Measurements from ENCODE around the gene RAD51B. TPM values are rescaled to one million over a fixed set of nuclear protein-coding genes. Genes with fewer than 3 reads are reported as not detected.

Gene RAD51B
- total RNA-seq, 1 experiment from 2014 or later, result 13.3 TPM

DNA sequence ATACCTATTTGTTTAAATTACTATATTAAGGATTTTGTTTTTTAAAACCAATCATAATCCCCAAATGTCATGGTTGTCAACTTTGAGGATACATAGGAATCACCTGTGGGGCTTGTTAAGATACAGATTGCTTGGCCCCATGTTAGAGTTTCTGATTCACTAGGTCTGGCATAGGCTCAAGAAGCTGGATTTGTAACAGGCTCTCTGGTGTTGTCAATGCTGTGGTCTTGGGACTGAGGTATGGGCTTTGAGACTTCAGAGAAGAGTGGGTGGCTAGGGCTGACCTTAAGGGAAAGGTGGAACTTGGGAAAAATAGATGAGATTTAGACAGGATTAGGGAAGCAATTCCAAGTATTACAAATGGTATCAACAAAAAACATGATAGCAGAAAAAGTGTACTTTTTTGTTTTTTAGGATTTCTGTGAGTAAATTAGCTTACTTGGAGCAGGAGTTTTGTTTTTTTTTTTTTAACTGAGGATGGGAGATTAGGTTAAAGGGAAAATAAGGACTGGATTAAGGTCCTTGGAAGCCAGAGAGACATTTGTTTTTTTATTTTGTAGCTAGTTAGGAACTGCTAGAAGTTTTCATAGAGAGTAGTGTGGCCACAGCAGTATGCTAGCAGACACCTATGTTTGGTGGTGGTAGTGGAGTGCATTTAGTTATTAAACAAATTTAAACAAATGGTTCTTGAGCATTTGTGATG lies 88.6 kb downstream of the RAD51B start:
- peak in 1 of 2 experiments; percentile 15 for DNase-seq
- H3K27ac ChIP-seq, result no peak overlapping the region
- no peak overlapping the region for H3K4me3 ChIP-seq

GRCh38 chr14:67911562-67911961 lies 92.0 kb downstream of the RAD51B start:
- Histone ChIP-seq H3K4me3 (no peak overlapping the region), H3K4me1 (no peaks in the 10 kb centered on the region), H3K27me3 (no peaks in the 10 kb centered on the region), H3K36me3 (no peaks in the 10 kb centered on the region), H3K27ac (no peak overlapping the region), H3K9me3 (replicated peaks) (no peaks in the 10 kb centered on the region)
- DNase-seq, result no peak

More for the DNA sequence above, 88.6 kb downstream of the RAD51B start:
- Histone ChIP-seq H3K36me3 (no peaks in the 10 kb centered on the region), H3K27me3 (no peaks in the 10 kb centered on the region), H3K9me3 (replicated peaks) (no peaks in the 10 kb centered on the region), H3K4me1 (no peaks in the 10 kb centered on the region)

- Histone ChIP-seq H3K4me1 (peaks cover 7% of the 10 kb centered on the region; the same call in 1 of the 2 replicates), H3K4me3 (no peak overlapping the region), H3K9me3 (replicated peaks) (no peaks in the 10 kb centered on the region), H3K27me3 (no peaks in the 10 kb centered on the region), H3K36me3 (no peaks in the 10 kb centered on the region), H3K27ac (no peak overlapping the region)
- no peak for DNase-seq
These were observed 96.9 kb downstream of the RAD51B start for GRCh38 chr14:67916430-67916829.

- H3K9me3 ChIP-seq (replicated peaks), result no peaks in the 10 kb centered on the region
- DNase-seq, result no peak
- H3K27me3 ChIP-seq, result no peaks in the 10 kb centered on the region
- no peak overlapping the region for H3K4me3 ChIP-seq
- H3K36me3 ChIP-seq, result no peaks in the 10 kb centered on the region
- no peak overlapping the region for H3K27ac ChIP-seq
- peaks cover 7% of the 10 kb centered on the region; the same call in 1 of the 2 replicates for H3K4me1 ChIP-seq
These were observed 97.4 kb downstream of the RAD51B start for GRCh38 chr14:67917006-67917405.

GRCh38 chr14:67918838-67919237 lies 99.3 kb downstream of the RAD51B start:
- no peak overlapping the region for H3K4me3 ChIP-seq
- H3K4me1 ChIP-seq, result peaks cover 7% of the 10 kb centered on the region; the same call in 1 of the 2 replicates
- H3K9me3 ChIP-seq (replicated peaks), result no peaks in the 10 kb centered on the region
- H3K27ac ChIP-seq, result no peak overlapping the region
- H3K27me3 ChIP-seq, result no peaks in the 10 kb centered on the region
- no peaks in the 10 kb centered on the region for H3K36me3 ChIP-seq
- no peak for DNase-seq

DNA sequence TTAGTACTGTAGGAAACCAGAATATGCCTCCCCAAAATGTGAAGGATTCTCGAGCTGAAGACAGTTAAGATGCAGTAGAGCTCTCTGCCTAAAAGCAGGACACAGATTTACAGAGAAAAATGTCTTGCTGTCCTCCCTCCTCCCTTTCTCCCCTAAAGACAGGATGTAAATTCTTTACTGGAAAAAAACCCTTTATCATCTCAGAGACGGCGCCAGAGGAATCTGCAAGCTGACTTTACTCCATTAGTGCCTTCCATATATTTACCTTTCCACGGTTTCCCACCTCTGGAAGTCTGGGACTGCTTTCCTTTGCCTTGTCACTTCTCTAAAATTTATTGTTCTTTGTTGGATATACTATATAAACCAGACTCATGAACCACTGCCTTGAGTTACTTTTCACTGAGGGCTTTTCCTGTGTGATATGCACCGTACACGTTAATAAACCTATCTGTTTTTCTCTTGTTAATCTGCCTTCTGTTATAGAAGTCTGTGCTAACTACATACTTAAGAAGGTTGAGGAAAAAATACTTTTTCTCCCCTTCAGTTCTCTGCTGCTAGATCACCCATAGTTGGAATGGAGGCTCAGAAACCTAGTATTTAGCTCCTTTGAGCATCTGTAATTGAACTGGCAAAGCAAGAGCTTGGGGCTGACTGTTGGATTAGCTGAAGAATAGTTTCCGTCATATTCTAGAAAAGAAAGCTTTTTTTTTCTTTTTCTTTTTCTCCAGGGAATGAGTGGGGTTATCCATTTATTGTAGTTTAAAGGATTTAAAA lies 99.9 kb downstream of the RAD51B start:
- Histone ChIP-seq H3K4me3 (no peak overlapping the region), H3K27ac (no peak overlapping the region), H3K27me3 (no peaks in the 10 kb centered on the region), H3K36me3 (no peaks in the 10 kb centered on the region), H3K9me3 (replicated peaks) (no peaks in the 10 kb centered on the region), H3K4me1 (peaks cover 7% of the 10 kb centered on the region; the same call in 1 of the 2 replicates)
- DNase-seq, result no peak

GRCh38 chr14:67926821-67927220 lies 107.2 kb downstream of the RAD51B start:
- H3K4me1 ChIP-seq, result no peaks in the 10 kb centered on the region
- H3K9me3 ChIP-seq (replicated peaks), result peaks cover 6% of the 10 kb centered on the region
- H3K4me3 ChIP-seq, result no peak overlapping the region
- H3K27me3 ChIP-seq, result no peaks in the 10 kb centered on the region
- no peak for DNase-seq
- no peaks in the 10 kb centered on the region for H3K36me3 ChIP-seq
- no peak overlapping the region for H3K27ac ChIP-seq

GRCh38 chr14:67927244-67927643 lies 107.7 kb downstream of the RAD51B start:
- Histone ChIP-seq H3K36me3 (no peaks in the 10 kb centered on the region), H3K4me3 (no peak overlapping the region), H3K4me1 (no peaks in the 10 kb centered on the region), H3K27ac (no peak overlapping the region), H3K9me3 (replicated peaks) (peaks cover 6% of the 10 kb centered on the region), H3K27me3 (no peaks in the 10 kb centered on the region)
- no peak for DNase-seq

DNA sequence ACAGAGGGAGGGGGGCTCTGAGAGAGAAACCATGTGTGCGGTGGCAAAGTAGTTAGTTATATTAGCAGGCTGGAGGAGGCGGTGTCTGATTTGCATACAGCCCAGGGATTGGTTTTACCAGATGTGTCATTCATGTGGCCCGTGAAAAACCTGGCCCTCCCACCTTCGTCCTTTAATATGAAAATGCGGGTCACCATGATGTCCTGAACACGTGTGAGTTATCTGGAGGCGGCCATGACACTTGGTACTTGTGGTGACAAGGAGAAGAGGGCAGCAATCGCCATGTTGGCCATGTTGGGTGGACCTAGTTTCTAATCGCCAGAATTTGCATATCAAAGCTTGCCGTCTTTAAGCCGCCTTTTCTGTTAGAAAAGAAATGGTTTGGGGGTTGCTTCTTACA lies 108.8 kb downstream of the RAD51B start:
- Histone ChIP-seq H3K27me3 (no peaks in the 10 kb centered on the region), H3K9me3 (replicated peaks) (peaks cover 6% of the 10 kb centered on the region), H3K4me1 (0 out of 2 replicates have a peak, but pooled peaks cover 2% of the 10 kb centered on the region), H3K4me3 (no peak overlapping the region), H3K27ac (no peak overlapping the region), H3K36me3 (no peaks in the 10 kb centered on the region)
- no peak for DNase-seq

DNA sequence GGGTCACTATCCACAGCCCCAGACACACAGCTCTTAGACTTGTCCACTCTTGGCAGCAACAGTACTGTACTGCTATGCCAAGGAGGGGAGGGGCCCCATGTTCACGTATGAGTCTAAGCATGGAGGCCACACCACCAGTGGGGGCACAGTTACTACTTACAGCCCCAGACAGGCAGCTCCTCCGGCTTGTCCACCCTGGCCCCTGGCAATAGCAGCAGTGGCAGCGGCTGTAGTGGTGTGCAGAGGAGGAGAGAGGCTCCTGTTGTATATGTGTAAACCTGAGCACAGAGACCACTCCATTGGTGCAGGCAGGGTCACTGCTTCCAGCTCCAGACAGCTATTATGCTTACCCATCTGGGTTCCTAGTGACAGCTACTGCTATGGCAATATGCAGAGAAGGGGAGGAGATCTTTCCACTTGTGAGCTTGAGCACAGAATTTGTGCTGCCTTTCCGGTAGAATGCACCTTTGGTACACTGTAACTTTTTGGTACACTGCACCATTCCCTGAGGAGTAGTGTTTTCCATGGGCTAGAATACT lies 113.2 kb downstream of the RAD51B start:
- no peak for DNase-seq
- Histone ChIP-seq H3K9me3 (replicated peaks) (no peaks in the 10 kb centered on the region), H3K4me3 (no peak overlapping the region), H3K27ac (no peak overlapping the region), H3K36me3 (no peaks in the 10 kb centered on the region), H3K4me1 (peaks cover 15% of the 10 kb centered on the region), H3K27me3 (no peaks in the 10 kb centered on the region)

DNA sequence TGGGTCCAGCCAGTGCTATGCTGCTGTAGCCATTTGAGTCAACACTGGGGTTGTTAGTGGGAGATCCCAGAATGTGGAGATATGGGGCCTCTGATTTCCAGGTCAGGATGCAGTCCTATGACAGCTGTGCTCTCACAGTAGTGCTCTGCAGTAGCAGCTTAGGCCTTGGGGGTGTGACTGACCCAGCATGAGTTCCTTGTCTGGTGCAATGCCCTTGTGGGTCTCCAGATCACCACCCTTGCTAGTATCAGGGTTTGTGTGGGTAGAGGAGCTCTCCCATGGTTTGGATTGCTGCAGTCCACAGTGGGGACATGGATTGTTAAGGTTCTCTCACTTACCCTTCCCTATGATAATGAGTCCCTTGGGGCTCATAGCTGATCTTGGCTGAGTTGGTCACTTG lies 113.7 kb downstream of the RAD51B start:
- H3K4me3 ChIP-seq, result no peak overlapping the region
- no peak overlapping the region for H3K27ac ChIP-seq
- no peaks in the 10 kb centered on the region for H3K9me3 ChIP-seq (replicated peaks)
- DNase-seq, result no peak
- no peaks in the 10 kb centered on the region for H3K27me3 ChIP-seq
- no peaks in the 10 kb centered on the region for H3K36me3 ChIP-seq
- peaks cover 15% of the 10 kb centered on the region for H3K4me1 ChIP-seq

DNA sequence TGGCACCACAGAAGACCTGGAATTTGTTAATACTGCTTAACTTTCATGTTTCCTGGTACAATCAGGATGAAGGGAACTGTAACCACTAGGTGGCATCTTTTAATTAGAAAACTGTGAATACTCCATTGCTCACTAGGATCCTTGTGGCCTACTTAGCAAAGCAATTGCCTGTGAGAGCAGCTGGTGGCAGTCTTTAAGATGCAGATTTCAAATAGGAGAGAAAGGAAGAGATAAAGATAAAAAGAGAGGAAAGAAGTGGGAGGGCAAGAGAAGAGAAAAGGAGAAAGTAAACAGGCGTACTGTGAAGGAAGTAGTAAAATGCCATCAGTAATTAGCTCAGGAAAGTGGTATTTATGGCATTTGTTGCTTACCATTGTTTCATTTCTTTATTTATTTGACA lies 114.5 kb downstream of the RAD51B start:
- Histone ChIP-seq H3K27me3 (no peaks in the 10 kb centered on the region), H3K27ac (peak overlapping the region; percentile 11; the same call in 1 of the 2 replicates), H3K36me3 (no peaks in the 10 kb centered on the region), H3K4me1 (peaks cover 15% of the 10 kb centered on the region), H3K4me3 (no peak overlapping the region), H3K9me3 (replicated peaks) (no peaks in the 10 kb centered on the region)
- DNase-seq, result peak; percentile 44 to 83

DNA sequence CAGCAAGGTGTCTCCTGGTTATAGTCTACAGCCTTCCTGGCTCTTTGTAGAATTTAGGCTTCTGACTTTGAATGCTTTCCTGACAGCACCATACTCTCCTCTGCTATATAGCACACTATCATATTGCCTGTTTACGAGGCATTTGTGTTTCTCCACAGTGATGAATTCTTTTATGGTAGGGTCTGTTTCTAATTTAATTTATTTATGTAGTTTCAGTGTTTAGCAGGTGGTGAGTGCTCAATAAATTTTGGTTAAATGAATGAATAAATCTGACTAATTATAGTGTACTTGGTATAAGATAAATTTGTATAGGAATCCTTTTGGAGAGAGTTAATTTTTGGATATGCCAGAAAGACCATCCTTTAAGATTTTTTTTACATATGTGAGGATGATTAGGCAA lies 115.3 kb downstream of the RAD51B start:
- H3K4me3 ChIP-seq, result no peak overlapping the region
- H3K36me3 ChIP-seq, result no peaks in the 10 kb centered on the region
- H3K27me3 ChIP-seq, result no peaks in the 10 kb centered on the region
- DNase-seq, result no peak
- H3K4me1 ChIP-seq, result peaks cover 15% of the 10 kb centered on the region
- H3K9me3 ChIP-seq (replicated peaks), result no peaks in the 10 kb centered on the region
- no peak overlapping the region for H3K27ac ChIP-seq

DNA sequence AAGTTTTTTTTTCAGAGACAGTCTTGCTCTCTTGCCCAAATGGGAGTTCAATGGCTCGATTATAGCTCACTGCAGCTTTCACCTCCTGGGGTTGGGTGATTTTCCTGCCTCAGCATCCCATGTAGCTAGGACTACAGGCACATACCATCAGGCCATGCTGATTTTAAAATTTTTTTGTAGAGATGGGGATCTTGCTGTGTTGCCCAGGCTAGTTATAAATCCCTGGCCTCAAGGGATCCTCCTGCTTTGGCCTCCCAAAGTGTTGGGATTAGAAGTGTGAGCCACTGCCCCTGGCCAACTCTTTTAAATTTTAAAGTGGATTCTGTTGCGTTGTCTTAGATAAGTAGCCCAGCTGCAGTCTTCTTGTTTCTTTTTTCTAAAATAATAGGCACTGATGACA lies 115.8 kb downstream of the RAD51B start:
- no peak overlapping the region for H3K27ac ChIP-seq
- no peaks in the 10 kb centered on the region for H3K36me3 ChIP-seq
- no peaks in the 10 kb centered on the region for H3K27me3 ChIP-seq
- no peak overlapping the region for H3K4me3 ChIP-seq
- DNase-seq, result no peak
- no peaks in the 10 kb centered on the region for H3K9me3 ChIP-seq (replicated peaks)
- H3K4me1 ChIP-seq, result peaks cover 18% of the 10 kb centered on the region

GRCh38 chr14:67938071-67938470 lies 118.5 kb downstream of the RAD51B start:
- Histone ChIP-seq H3K27ac (no peak overlapping the region), H3K27me3 (no peaks in the 10 kb centered on the region), H3K4me3 (no peak overlapping the region), H3K9me3 (replicated peaks) (no peaks in the 10 kb centered on the region), H3K4me1 (peaks cover 39% of the 10 kb centered on the region), H3K36me3 (no peaks in the 10 kb centered on the region)
- DNase-seq, result no peak

All from SJCRH30 (cell line).